ENCODE results near the gene NHLRC4.
A peak's percentile ranks its signal among the peaks of the same experiment; 100 is the strongest.
"Not testable (repeated sequence)": the region's sequence is repeated elsewhere in the genome, so short reads cannot be mapped to it uniquely, and the experiment has no call there.

NHLRC4 gene

GRCh38 chr16:586047-586644 lies 19.3 kb downstream of the NHLRC4 start:
- DNase-seq, result no peak

GRCh38 chr16:586645-587590 lies 20.1 kb downstream of the NHLRC4 start:
- DNase-seq, result no peak

- DNase-seq, result no peak
Measured at GRCh38 chr16:588639-588888, 21.8 kb downstream of the NHLRC4 start.

- DNase-seq, result peak; percentile 84
Measured at GRCh38 chr16:588889-589657, 22.3 kb downstream of the NHLRC4 start.

GRCh38 chr16:589658-590187 lies 22.9 kb downstream of the NHLRC4 start, which contains the start of gene RAB40C:
Gene RAB40C, plus strand, starts transcription at chr16:590066. Its CDS starts 226 bp downstream, at chr16:590292.
- peak; percentile 88 for DNase-seq

- DNase-seq, result no peak
Measured at GRCh38 chr16:590188-590814, 23.5 kb downstream of the NHLRC4 start.

- DNase-seq, result no peak
Measured at GRCh38 chr16:590815-591200, 24.0 kb downstream of the NHLRC4 start.

GRCh38 chr16:591231-591630 lies 24.4 kb downstream of the NHLRC4 start:
- no peak for DNase-seq

GRCh38 chr16:591892-592517 lies 25.2 kb downstream of the NHLRC4 start:
- no peak for DNase-seq

GRCh38 chr16:592518-593306 lies 25.9 kb downstream of the NHLRC4 start:
- peak; percentile 27 for DNase-seq

- DNase-seq, result no peak
Measured at GRCh38 chr16:593406-593805, 26.6 kb downstream of the NHLRC4 start.

- no peak for DNase-seq
Measured at GRCh38 chr16:593807-594206, 27.0 kb downstream of the NHLRC4 start.

- DNase-seq, result no peak
Measured at GRCh38 chr16:595094-595528, 28.3 kb downstream of the NHLRC4 start.

- no peak for DNase-seq
Measured at GRCh38 chr16:595942-596735, 29.3 kb downstream of the NHLRC4 start.

- no peak for DNase-seq
Measured at GRCh38 chr16:596736-597060, 29.9 kb downstream of the NHLRC4 start.

- DNase-seq, result not testable (repeated sequence)
Measured at GRCh38 chr16:597655-598054, 30.9 kb downstream of the NHLRC4 start.

- no peak for DNase-seq
Measured at GRCh38 chr16:598823-599739, 32.3 kb downstream of the NHLRC4 start.

- DNase-seq, result no peak
Measured at GRCh38 chr16:600781-601180, 34.0 kb downstream of the NHLRC4 start.

- no peak for DNase-seq
Measured at GRCh38 chr16:603933-604332, 37.1 kb downstream of the NHLRC4 start.

All from DMS 273 treated with DMSO at 0.1 percent for 48 hours (cell line).